Stimulated activated CD4-positive, alpha-beta T cell treated with anti-CD3 and anti-CD28 coated beads, TNF-alpha, amount 100 ng/mL, for 24 hours (primary cell): ENCODE data around the gene SPAG9.

Experiments
- DNase-seq, 3 experiments: peaks; one replicate each; pipeline ENCODE4 v3.0.0-alpha.2; 2020; ENCODE audit warnings: low read depth in 3 of 3

Gene SPAG9

GRCh38 chr17:51120739-51121619, at the start of gene SPAG9:
Gene SPAG9 (minus strand): TSS chr17:51120868. CDS start chr17:51120656, 212 bp downstream.
- peak; percentile 80 to 92 (median 86) for DNase-seq

- no peak for DNase-seq
These were observed 48.7 kb upstream of the SPAG9 start for GRCh38 chr17:51169340-51169739.

- peak; percentile 45 to 70 (median 58) for DNase-seq
These were observed 46.6 kb upstream of the SPAG9 start for GRCh38 chr17:51166987-51167931.

GRCh38 chr17:51166198-51166986, 45.7 kb upstream of the SPAG9 start, which contains the start of gene NME2:
Gene NME2 (plus strand): TSS chr17:51166411. CDS start chr17:51166831, 420 bp downstream.
- DNase-seq: peak; percentile 34 to 81 (median 60)

- DNase-seq: no peak
These were observed 45.1 kb upstream of the SPAG9 start for GRCh38 chr17:51165680-51166197.

- DNase-seq: no peak
These were observed 44.4 kb upstream of the SPAG9 start for GRCh38 chr17:51164911-51165679.

- no peak for DNase-seq
These were observed 40.9 kb upstream of the SPAG9 start for GRCh38 chr17:51161541-51161940.

GRCh38 chr17:51159604-51160003, 38.9 kb upstream of the SPAG9 start:
- no peak for DNase-seq

GRCh38 chr17:51155416-51155815, 34.7 kb upstream of the SPAG9 start:
- DNase-seq: no peak

GRCh38 chr17:51154176-51154575, 33.5 kb upstream of the SPAG9 start:
- DNase-seq: no peak

- peak; percentile 90 to 96 (median 96) for DNase-seq
These were observed 32.8 kb upstream of the SPAG9 start, which contains the start of gene NME1 for GRCh38 chr17:51153210-51154072. Gene NME1 (plus strand): TSS chr17:51153559. CDS start chr17:51155655, 2,096 bp downstream.

GRCh38 chr17:51152766-51153209, 32.1 kb upstream of the SPAG9 start:
- no peak for DNase-seq

GRCh38 chr17:51150932-51151331, 30.3 kb upstream of the SPAG9 start:
- no peak for DNase-seq

- DNase-seq: no peak
These were observed 28.5 kb upstream of the SPAG9 start for GRCh38 chr17:51149163-51149562.

GRCh38 chr17:51147650-51148049, 27.0 kb upstream of the SPAG9 start:
- DNase-seq: no peak

GRCh38 chr17:51144266-51145022, 23.8 kb upstream of the SPAG9 start:
- DNase-seq: no peak

GRCh38 chr17:51142597-51142996, 21.9 kb upstream of the SPAG9 start:
- DNase-seq: no peak

- no peak for DNase-seq
These were observed 15.3 kb upstream of the SPAG9 start for GRCh38 chr17:51135956-51136355.
